Type B pancreatic cell (in vitro differentiated cells): ENCODE data around the gene LTB4R2. TPM values are rescaled to one million over a fixed set of nuclear protein-coding genes. Genes with fewer than 3 reads are reported as not detected.
A peak's percentile ranks its signal among the peaks of the same experiment; 100 is the strongest.

ENCODE experiments used
- DNase-seq: peaks from one replicate; pipeline ENCODE4 v3.0.0; 2021; ENCODE audit warnings: mixed read lengths; ENCODE audit not compliant: unreplicated experiment; ENCODE audit errors: extremely low spot score
- H3K27ac Mint-ChIP-seq: 2 replicates; pipeline ENCODE4 v1.8.0; 2021; ENCODE audit warnings: mild to moderate bottlenecking, mixed read lengths
- H3K27me3 Mint-ChIP-seq: 2 replicates; pipeline ENCODE4 v1.8.0; 2021; ENCODE audit warnings: mixed read lengths
- H3K36me3 Mint-ChIP-seq: 2 replicates; pipeline ENCODE4 v1.8.0; 2021; ENCODE audit warnings: mixed read lengths
- H3K4me1 Mint-ChIP-seq: one replicate; pipeline ENCODE4 v1.8.0; 2021; ENCODE audit warnings: mixed read lengths; ENCODE audit not compliant: unreplicated experiment
- H3K4me3 Mint-ChIP-seq: 2 replicates; pipeline ENCODE4 v1.8.0; 2021; ENCODE audit warnings: mild to moderate bottlenecking, mixed read lengths
- H3K9me3 Mint-ChIP-seq: 2 replicates; pipeline ENCODE4 v1.8.0; 2021; ENCODE audit warnings: mixed read lengths
- total RNA-seq: library from RNA; stranded (reverse); gene quantifications from 2 replicates; pipeline ENCODE4 v1.2.1, GENCODE V29; 2021; ENCODE audit warnings: low replicate concordance
- TF ChIP-seq, protein P1 (sequence below): fragments of 200-600 bp; sonication (generic); conservative IDR thresholded peaks from 2 replicates; pipeline ENCODE4 v1.5.0; 2021; ENCODE audit warnings: antibody characterized with exemption, mild to moderate bottlenecking

The LTB4R2 gene
- total RNA-seq, 1 donor from 2014 or later = 9.4 TPM

DNA sequence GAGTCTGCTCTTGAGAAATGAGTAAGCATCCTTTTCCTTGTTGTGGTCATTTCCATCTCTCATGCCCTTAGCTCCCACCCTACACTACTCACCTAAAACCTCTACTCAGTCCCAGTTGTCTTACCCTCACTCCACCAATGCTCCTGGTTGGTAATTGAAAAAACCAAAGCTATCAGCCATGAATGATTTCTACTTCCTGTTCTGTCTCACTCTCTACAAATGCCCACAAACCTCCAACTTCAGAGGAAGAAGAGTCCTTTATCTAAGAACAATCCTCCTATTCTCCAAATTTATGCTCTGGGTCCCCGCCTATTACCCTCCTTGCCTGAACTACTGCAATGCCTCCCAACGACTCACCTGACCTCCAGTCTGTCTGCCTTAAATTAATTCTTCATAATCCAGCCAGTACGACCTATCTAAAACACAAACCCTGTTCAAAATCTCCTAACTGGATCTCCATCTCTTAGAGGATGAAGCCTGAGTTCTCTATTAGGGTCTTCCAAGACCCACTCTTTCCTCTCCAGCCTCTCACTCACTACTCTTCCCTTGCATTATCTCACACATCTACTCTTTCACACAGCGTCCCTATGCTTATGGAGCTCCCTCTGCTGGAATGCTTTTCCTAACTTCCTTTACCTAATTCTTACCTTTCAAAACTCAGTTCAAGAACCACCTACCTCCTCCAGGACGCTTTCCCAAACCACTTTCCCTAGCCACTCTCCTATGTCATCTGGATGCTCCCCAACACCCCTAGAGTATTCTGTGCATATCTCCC is 12.6 kb upstream of the LTB4R2 start:
- DNase-seq = no peak
- Mint-ChIP-seq H3K4me3 (peak overlapping the region; percentile 64), H3K36me3 (peaks cover 4% of the 10 kb centered on the region), H3K9me3 (no peaks in the 10 kb centered on the region), H3K27ac (peak overlapping the region; percentile 83), H3K4me1 (peaks cover 33% of the 10 kb centered on the region), H3K27me3 (no peaks in the 10 kb centered on the region)
- TF ChIP-seq, protein P1, sequence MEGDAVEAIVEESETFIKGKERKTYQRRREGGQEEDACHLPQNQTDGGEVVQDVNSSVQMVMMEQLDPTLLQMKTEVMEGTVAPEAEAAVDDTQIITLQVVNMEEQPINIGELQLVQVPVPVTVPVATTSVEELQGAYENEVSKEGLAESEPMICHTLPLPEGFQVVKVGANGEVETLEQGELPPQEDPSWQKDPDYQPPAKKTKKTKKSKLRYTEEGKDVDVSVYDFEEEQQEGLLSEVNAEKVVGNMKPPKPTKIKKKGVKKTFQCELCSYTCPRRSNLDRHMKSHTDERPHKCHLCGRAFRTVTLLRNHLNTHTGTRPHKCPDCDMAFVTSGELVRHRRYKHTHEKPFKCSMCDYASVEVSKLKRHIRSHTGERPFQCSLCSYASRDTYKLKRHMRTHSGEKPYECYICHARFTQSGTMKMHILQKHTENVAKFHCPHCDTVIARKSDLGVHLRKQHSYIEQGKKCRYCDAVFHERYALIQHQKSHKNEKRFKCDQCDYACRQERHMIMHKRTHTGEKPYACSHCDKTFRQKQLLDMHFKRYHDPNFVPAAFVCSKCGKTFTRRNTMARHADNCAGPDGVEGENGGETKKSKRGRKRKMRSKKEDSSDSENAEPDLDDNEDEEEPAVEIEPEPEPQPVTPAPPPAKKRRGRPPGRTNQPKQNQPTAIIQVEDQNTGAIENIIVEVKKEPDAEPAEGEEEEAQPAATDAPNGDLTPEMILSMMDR = peak; percentile 54

DNA sequence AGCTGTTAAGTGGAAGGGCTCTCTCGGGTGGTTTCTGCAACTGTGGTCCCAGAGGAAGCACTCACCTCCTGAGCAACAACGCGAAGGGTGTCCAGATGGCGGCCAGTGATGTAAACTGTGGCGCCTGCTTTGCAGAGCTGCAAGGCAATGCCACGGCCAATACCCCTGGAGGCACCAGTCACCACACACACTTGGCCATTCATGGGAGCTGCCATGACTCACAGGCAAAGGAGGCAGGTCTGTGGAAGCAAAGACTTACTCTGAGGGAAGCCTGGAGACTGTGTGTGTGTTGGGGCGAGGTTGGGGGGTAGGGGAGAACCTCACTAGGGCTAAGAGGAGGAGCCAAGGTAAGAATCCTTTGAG is 11.1 kb upstream of the LTB4R2 start:
- DNase-seq = no peak
- TF ChIP-seq, protein P1 = no peak
- H3K27ac Mint-ChIP-seq = peak overlapping the region; percentile 98
- peaks cover 4% of the 10 kb centered on the region for H3K36me3 Mint-ChIP-seq
- H3K27me3 Mint-ChIP-seq = no peaks in the 10 kb centered on the region
- peak overlapping the region; percentile 95 for H3K4me3 Mint-ChIP-seq
- H3K9me3 Mint-ChIP-seq = no peaks in the 10 kb centered on the region
- peaks cover 33% of the 10 kb centered on the region for H3K4me1 Mint-ChIP-seq

DNA sequence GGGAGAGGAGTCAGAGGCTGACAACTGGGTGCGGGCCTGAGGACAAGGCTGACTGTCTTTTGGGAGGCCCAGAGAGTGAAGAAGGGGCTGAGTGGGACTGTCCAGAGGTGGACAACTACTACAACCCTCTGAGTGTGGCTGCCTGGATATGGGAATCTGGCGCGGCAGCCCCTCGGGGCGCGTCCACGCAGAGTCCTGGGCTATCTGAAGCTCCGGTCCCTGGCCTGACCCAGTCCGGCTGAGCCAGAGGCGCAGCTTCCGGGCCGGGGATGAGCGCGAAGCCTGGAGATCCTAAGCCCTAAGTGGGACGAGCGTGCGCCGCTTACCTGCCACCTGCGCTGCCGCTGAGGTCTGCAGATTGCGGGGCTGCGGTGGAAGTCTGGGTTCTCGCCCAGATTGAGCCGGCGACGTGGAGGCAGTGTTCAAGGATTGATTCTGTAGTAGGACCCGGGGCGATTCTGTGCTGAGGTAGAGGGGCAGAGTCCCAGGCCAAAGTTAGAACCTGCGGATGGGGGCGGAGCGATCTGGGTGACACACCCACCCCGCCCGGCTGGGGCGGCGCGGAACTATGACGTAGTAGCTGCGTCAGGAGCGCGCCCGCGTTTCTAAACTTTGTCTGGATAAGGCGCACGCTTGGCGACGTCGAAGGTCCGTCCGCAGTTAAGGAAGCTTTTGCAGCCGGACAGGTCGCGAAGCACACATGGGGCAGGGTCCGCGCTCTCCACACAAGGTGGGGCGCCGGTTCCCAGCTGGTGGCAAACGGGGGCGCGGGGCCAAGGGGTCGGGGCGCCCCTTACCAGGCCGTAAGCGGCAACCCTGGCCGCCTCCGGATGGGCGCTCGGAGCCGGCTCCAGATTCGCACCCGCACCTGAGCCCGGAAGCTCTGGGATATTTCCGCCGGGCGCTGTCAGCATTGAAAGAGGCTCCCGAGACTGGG is 10.4 kb upstream of the LTB4R2 start, which contains the start of the genes DHRS1 and NOP9:
Gene DHRS1 (minus strand): TSS at position 526 of the 937 bp plus-strand sequence. CDS start 674 bp downstream, outside the sequence.
Gene NOP9 (plus strand): TSS at position 596 of the 937 bp plus-strand sequence. CDS start 105 bp downstream, at position 701.
- peak within 1 kb of the TSS; percentile 98 for H3K27ac Mint-ChIP-seq
- peak within 1 kb of the TSS; percentile 95 for H3K4me3 Mint-ChIP-seq
- peak; percentile 95 for DNase-seq
- H3K4me1 Mint-ChIP-seq = peaks cover 33% of the 10 kb centered on the region
- H3K27me3 Mint-ChIP-seq = no peaks in the 10 kb centered on the region
- TF ChIP-seq, protein P1 = no peak
- no peaks in the 10 kb centered on the region for H3K9me3 Mint-ChIP-seq
- H3K36me3 Mint-ChIP-seq = peaks cover 7% of the 10 kb centered on the region

DNA sequence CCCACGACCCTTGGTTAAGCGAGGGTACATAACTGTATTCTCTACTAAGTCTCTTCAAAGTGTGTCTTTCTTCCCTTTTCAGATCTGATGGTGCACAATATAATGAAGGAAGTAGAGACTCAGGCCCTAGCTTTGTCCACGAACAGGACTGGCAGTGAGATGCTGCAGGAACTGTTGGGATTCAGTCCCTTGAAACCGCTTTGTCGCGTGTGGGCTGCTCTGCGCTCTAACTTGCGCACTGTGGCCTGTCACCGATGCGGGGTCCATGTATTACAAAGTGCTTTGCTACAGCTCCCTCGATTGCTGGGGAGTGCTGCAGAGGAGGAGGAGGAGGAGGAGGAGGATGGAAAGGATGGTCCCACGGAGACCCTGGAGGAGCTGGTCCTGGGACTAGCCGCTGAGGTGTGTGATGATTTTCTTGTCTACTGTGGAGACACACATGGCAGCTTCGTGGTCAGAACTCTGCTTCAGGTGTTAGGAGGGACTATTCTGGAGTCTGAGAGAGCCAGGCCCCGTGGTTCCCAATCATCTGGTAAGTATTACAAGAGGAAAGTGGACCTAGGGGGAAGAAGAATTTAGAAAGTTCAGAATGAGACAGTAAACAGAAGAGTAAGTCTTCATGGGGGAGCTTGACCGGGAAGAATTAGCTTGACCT is 9.5 kb upstream of the LTB4R2 start:
- Mint-ChIP-seq H3K4me1 (peaks cover 33% of the 10 kb centered on the region), H3K27ac (peak overlapping the region; percentile 98), H3K4me3 (peak overlapping the region; percentile 95), H3K36me3 (peaks cover 14% of the 10 kb centered on the region), H3K27me3 (no peaks in the 10 kb centered on the region), H3K9me3 (no peaks in the 10 kb centered on the region)
- TF ChIP-seq, protein P1 = no peak
- DNase-seq = no peak

DNA sequence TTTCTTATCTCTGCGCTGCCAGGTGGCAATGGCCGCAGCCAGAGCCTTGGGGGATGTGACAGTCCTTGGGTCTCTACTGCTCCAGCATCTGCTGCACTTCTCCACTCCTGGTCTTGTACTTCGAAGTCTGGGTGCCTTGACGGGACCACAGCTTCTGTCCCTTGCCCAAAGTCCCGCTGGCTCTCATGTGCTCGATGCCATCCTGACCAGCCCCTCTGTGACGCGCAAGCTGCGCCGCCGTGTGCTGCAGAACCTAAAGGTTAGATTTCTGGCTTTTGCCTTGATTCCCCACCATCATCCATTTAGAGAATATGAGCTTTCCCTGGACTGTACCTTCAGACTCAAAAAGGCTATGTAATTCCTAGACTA is 5.9 kb upstream of the LTB4R2 start:
- H3K9me3 Mint-ChIP-seq = no peaks in the 10 kb centered on the region
- H3K4me1 Mint-ChIP-seq = peaks cover 27% of the 10 kb centered on the region
- H3K27me3 Mint-ChIP-seq = no peaks in the 10 kb centered on the region
- H3K36me3 Mint-ChIP-seq = peaks cover 24% of the 10 kb centered on the region
- H3K4me3 Mint-ChIP-seq = no peak overlapping the region
- H3K27ac Mint-ChIP-seq = no peak overlapping the region
- DNase-seq = no peak
- TF ChIP-seq, protein P1 = no peak
